Erythroblast (primary cell): Measurements from ENCODE around the gene DYNC1I1.

ENCODE experiments used
- DNase-seq, 2 experiments: peaks; one replicate each; lab custom pipeline; 2025; lab: John Stamatoyannopoulos, UW
- GATA1 ChIP-seq: IDR thresholded peaks from 2 replicates; pipeline ENCODE4 v1.6.1; 2011; ENCODE audit warnings: low read depth, mild to moderate bottlenecking, control low read depth, low read length, moderate library complexity
- POLR2A ChIP-seq: IDR thresholded peaks from 2 replicates; pipeline ENCODE4 v1.6.1; 2011; ENCODE audit warnings: mild to moderate bottlenecking, low read length

Gene DYNC1I1

GRCh38 chr7:96118449-96119001, 346.2 kb downstream of the DYNC1I1 start:
- no peak for DNase-seq
- no peak for TF ChIP-seq GATA1
- no peak for TF ChIP-seq POLR2A

DNA sequence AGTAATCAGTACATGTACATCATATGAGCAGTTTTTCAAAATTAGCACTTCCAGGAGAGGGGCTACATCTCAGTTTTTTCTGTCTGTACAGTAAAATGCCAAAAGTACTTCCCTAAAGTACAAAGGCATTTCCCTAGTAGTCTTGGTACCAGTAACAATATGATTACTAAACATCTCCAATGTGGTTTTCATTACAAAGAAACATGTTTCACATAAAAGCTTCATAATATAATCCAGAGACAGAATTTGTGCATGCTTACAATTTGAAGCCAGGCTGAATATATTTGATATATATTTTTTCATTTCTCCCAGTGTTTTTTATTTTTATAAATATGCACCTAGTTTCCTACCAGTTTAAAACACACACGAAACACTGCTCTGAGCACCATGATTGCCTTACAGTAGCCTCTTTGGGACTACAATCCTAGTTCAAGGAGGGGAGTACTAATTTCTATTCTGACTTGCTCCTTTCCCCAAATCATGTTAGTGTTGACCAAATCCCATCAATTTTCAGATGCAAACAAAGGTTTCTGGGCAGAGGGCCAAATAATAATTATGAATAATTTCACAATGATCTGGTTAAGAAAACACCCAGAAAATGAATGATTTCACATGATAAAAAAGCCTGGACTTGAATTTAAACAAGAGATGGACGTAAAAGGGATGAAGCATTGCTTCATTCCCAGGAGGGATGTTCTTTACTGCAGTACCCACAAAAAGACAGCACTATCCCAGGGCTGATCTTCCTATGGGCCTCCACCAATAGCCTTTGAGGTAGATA, 348.3 kb downstream of the DYNC1I1 start:
- TF ChIP-seq GATA1: no peak
- TF ChIP-seq POLR2A: no peak
- DNase-seq: no peak

DNA sequence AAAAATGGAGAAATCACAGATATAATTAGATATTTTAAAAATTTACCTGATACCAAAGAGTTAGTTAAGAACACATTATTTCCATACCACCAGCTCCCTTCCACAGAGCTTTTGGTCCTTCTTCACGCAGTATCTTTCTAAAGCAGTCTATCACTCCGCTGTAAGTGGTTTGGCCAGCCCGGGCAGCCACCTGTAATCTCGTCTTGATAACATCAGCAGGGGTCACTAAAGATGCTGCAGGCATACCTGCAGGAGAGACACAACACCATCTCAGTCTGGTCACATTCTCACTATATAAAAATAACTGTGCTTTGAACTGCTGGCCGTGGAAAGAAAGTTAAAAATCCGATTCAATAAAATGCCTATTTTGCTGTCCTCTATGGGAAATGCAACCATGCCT, 349.4 kb downstream of the DYNC1I1 start:
- TF ChIP-seq POLR2A (no peak), GATA1 (no peak)
- no peak for DNase-seq

GRCh38 chr7:96122746-96123145, 350.4 kb downstream of the DYNC1I1 start:
- TF ChIP-seq GATA1 (no peak), POLR2A (no peak)
- DNase-seq: no peak

GRCh38 chr7:96126382-96126781, 354.0 kb downstream of the DYNC1I1 start:
- no peak for DNase-seq
- no peak for TF ChIP-seq GATA1

GRCh38 chr7:96127746-96128145, 355.4 kb downstream of the DYNC1I1 start:
- TF ChIP-seq POLR2A (no peak), GATA1 (no peak)

GRCh38 chr7:96131525-96131924, 359.2 kb downstream of the DYNC1I1 start:
- peak in 1 of 2 experiments; percentile 2 for DNase-seq
- no peak for TF ChIP-seq POLR2A
- no peak for TF ChIP-seq GATA1

More at GRCh38 chr7:96127746-96128145, 355.4 kb downstream of the DYNC1I1 start:
- no peak for DNase-seq

GRCh38 chr7:96135241-96135640, 362.9 kb downstream of the DYNC1I1 start:
- DNase-seq: no peak
- no peak for TF ChIP-seq POLR2A
- no peak for TF ChIP-seq GATA1

DNA sequence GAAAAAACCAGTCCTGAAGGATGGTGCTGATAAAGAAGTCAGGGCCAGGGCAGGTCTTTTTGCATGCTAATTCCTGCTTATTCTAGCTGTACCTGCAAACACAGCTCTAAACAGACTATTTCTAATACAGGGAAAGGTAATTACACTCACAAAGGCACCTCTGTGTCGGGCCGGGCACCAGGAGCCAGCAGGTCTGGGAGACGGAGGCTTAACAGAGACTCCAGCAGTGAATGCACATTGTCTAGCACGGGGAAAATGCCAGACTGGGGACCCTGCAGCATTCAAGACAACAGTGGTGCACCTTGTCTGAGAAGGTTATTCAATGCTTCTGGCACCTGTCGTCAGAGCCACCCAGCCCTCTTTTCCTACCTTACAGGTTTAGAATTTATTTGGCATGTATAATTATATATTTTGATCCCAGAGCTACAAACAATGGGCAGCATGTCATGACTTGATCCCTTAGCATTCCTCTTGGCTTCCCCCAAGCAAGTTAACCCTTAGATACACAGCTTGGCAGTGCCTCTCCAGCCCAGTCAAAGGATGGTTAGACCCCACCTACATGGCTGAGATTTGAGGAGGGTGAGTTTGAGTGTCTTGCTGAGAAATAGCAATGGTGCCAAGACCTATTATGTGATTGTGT, 364.4 kb downstream of the DYNC1I1 start:
- TF ChIP-seq POLR2A (no peak), GATA1 (no peak)
- no peak for DNase-seq

DNA sequence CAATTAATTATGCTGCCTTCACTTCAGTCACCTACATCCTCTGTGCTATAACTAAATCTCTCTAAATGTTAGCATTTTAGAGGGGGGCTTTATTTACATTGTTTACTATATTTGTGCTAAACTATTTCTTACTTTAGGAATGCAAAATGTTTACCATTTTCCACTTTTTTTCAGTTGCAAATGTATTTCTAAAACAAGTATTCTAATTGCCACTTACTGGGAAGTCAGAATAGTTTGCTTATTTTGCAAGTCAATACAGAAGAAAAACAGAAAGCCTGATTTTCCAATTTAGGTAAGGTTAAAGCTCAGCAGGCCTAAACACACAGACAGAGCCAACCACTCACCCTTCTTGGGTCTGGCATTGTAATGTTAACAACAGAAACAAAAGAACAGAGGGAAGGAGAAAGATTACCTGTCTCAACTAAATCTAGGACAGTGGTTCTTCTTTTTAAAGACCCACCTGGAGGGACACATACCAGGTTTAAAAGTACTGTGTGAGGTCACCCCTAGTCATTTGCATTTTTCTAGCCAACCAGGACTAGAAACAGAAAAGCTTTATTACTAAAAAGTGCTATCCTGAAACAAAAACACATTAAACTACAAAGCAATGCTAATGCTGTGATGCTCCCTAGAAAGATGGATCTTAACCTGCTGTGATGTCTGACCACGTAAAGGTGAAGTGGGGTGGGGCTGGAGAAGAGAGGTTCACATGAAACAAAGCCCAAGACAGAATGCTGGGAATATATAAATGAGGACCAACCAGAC, 371.3 kb downstream of the DYNC1I1 start:
- no peak for DNase-seq
- no peak for TF ChIP-seq POLR2A
- TF ChIP-seq GATA1: no peak

GRCh38 chr7:96144260-96144526, 371.8 kb downstream of the DYNC1I1 start:
- DNase-seq: no peak
- TF ChIP-seq POLR2A: no peak
- no peak for TF ChIP-seq GATA1
